Uterus (tissue), 2 donors: Measurements from ENCODE around the gene PTPRM.

ENCODE experiments used
- POLR2A ChIP-seq, 2 donors: fragments of 450-650 bp; IDR thresholded peaks; one replicate each; pipeline ENCODE4 v1.6.1; 2016; ENCODE audit warnings: antibody characterized with exemption in 2 of 2, mild to moderate bottlenecking in 1 of 2, moderate library complexity in 1 of 2
- TF ChIP-seq, protein P1 (sequence below), 4 experiments: fragments of 200-600 bp in 2 of 4; fragments of 450-650 bp in 2 of 4; sonication (generic) in 2 of 4; IDR thresholded peaks; one replicate each; pipeline ENCODE4 v1.5.1; 2016 to 2019; ENCODE audit warnings: antibody characterized with exemption in 4 of 4, mild to moderate bottlenecking in 2 of 4, moderate library complexity in 1 of 4

DNA sequence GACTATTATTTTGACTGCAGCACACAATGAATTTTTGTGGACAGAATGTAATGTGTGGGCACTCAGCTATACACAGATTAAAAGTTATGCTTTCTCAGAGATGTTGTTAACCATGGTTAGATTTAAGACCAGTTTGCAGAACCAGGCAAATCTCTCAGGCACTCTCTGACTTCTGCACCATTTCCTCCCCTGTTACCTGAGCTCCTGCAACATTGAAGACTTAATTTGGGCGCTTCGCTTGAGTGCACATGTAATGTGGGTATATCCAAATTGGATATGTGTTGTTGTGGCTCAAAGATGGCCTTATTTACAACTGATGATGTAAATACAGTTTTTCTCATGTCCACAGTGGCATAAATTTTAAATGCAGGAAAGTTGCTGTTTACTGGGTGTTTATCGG lies 469.4 kb downstream of the PTPRM start:
- TF ChIP-seq, protein P1, sequence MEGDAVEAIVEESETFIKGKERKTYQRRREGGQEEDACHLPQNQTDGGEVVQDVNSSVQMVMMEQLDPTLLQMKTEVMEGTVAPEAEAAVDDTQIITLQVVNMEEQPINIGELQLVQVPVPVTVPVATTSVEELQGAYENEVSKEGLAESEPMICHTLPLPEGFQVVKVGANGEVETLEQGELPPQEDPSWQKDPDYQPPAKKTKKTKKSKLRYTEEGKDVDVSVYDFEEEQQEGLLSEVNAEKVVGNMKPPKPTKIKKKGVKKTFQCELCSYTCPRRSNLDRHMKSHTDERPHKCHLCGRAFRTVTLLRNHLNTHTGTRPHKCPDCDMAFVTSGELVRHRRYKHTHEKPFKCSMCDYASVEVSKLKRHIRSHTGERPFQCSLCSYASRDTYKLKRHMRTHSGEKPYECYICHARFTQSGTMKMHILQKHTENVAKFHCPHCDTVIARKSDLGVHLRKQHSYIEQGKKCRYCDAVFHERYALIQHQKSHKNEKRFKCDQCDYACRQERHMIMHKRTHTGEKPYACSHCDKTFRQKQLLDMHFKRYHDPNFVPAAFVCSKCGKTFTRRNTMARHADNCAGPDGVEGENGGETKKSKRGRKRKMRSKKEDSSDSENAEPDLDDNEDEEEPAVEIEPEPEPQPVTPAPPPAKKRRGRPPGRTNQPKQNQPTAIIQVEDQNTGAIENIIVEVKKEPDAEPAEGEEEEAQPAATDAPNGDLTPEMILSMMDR (IDR thresholded peaks at IDR 0.05) = no peak
- TF ChIP-seq POLR2A (IDR thresholded peaks at IDR 0.05) = no peak
